Stimulated activated CD4-positive, alpha-beta T cell treated with anti-CD3 and anti-CD28 coated beads, Interleukin-1b, Interleukin-23, amount 100 ng/mL, for 1 hour (primary cell): ENCODE measurements around the gene SCAF11.
"Not testable (repeated sequence)": the region's sequence is repeated elsewhere in the genome, so short reads cannot be mapped to it uniquely, and the experiment has no call there.

Experiments
- DNase-seq, 2 donors: peaks; one replicate each; pipeline ENCODE4 v3.0.0-alpha.2; 2020; ENCODE audit warnings: low read depth in 2 of 2

The SCAF11 gene

DNA sequence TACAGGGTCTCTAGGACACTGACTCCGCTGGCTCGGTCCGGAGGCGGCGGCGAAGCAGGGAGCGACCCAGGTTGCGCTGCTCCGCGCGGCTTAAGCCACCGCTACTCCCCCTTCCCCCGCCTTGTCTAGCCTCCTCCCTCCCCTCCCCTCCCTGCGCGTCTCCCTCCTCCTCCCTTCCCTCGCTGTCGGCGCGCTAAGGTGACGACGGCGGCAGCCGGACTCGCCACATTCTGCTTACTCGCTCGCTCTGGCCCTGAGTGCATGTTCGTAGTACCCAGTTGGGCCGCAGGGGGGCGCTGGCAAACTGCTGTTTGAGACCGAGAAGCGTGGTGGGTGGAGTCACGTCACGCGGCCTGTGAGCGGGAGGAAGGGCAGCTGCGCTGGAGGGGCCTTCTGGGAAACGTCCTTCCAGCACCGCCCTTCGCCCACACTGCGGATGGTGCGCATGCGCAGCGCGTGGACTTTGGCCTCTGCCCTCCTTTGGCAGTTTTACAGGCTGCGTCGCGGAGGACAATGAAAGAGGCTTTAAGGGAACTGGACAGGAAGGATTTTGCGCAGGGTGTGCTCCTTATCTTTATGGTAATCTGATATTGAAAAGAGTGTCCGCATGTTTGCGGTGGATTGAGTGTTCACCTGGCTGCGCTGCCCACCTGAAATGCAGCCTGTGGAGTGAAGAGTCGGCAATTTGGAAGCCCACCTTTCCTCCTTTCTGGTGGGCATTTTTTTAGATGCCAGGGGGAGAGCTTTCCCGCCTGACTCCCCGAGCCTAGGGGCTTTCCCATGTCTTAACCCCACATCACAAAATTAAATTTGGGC, at the start of gene SCAF11:
Gene SCAF11 (minus strand): TSS at position 107 of the 816 bp plus-strand sequence. CDS start 26,407 bp downstream, outside the sequence.
- peak; percentile 100 for DNase-seq

- DNase-seq = not testable (repeated sequence)
Measured at GRCh38 chr12:46037066-46037465, 46.7 kb upstream of the SCAF11 start.

DNA sequence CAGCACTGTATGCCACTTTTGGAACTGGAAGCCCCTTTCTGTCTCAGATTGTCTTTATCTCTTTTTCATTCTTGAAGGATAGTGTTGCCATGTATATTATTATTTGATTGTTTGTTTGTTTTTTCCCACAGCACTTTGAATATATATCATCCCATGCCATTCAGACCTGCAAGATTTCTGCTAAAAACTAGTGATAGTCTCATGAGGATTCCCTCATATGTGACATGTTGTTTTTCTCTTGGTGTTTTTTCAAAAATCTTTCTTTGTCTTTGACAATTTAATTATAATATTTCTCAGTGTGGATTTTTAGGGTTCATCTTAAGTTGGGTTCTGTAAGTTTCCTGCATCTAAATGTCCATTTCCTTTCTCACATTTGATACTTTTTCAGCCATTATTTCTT, 36.8 kb upstream of the SCAF11 start:
- DNase-seq = no peak

DNA sequence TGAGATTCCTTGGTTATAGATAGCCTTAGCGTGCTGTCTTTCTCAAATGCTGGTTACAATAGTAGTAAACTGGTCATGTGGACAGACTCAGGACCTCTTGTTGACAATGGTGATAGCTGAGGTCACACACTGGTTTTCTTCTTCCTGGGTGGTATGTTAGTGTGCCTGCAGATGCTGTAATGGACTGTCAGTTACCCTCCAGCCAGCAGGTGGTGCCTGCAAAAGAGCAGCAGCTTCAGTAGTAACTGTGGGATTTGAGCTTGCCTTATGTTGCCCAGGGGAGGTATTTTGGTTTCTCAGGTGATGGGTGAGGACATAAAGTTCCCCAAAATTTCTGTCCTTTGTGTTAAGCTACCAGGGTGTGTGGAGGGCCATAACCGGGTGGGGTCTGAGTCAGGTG, 33.7 kb upstream of the SCAF11 start:
- DNase-seq = no peak

- DNase-seq = no peak
Measured at GRCh38 chr12:46020768-46021167, 30.4 kb upstream of the SCAF11 start.

GRCh38 chr12:46018712-46019111, 28.3 kb upstream of the SCAF11 start:
- not testable (repeated sequence) for DNase-seq

- DNase-seq = not testable (repeated sequence)
Measured at GRCh38 chr12:46017866-46018375, 27.5 kb upstream of the SCAF11 start.

DNA sequence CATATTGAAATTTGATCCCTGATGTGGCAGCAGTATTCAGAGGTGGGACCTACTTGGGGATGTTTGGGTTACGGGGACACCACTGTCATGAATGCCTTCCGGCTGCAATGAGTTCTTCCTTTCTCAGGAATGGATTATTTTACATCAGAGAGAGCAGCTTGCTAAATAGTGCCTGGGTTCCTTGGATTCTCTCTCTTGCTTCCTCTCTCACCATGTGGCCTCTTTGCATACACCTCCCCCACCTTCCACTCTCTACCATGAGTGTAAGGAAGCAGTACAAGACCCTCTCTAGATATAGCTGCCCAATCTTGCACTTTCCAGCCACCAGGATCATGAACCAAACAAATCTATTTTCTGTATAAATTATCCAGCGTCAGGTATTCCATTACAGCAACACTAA, 15.4 kb upstream of the SCAF11 start:
- DNase-seq = no peak

DNA sequence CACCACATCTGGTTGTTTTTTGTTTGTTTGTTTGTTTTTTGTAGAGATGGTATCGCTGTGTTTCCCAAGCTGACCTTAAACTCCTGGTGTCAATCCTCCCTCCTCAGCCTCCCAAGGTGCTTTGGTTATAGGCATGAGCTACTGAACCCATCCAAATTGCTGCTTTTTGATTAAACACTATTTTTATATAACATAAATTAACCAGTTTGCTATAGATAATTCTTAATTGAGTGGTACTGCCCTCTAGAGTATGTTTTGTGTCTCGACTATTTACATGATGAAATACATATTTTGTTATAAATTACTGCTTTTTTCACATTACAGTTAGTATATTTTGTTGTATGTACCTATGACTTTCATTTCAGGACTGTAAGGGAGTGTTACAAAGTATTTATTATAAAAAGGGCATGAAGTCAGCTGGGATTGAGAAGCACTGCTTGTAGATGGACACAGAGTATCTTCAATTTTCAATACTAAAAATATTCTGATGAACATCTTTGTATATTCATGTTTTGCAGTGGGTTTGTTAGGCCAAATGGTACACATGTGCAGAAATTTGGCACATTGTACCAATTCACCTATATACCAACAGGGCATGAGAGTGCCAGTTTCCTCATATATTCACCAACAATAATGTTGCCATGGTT, 14.9 kb upstream of the SCAF11 start:
- DNase-seq = no peak

DNA sequence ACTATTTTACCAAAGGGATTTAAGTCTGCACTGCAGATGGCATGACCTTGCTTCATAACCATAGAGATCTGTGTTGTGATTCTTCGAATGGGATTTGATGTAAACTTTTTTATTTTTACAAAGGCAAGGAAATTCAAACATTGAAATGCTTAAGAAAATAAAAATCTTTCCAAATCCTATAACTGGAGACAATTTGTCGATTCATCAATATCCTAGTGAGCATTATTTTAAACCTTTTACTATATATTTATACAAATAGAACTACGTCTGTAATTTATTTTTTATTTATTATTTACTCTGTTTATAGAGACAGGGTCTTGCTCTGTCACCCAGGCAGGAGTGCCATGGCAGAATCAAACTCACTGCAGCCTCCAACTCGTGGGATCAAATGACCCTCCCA, 14.3 kb upstream of the SCAF11 start:
- DNase-seq = no peak

DNA sequence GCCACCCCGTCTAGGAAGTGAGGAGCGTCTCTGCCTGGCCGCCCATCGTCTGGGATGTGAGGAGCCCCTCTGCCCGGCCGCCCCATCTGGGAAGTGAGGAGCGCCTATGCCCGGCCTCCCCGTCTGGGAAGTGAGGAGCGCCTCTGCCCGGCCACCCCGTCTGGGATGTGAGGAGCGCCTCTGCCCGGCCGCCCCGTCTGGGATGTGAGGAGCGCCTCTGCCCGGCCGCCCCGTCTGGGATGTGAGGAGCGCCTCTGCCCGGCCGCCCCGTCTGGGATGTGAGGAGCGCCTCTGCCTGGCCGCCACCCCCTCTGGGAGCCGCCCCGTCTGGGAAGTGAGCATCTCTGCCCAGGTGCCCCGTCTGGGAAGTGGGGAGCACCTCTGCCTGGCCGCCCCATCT, 9.7 kb upstream of the SCAF11 start:
- not testable (repeated sequence) for DNase-seq

- no peak for DNase-seq
Measured at GRCh38 chr12:45994736-45995135, 4.4 kb upstream of the SCAF11 start.

DNA sequence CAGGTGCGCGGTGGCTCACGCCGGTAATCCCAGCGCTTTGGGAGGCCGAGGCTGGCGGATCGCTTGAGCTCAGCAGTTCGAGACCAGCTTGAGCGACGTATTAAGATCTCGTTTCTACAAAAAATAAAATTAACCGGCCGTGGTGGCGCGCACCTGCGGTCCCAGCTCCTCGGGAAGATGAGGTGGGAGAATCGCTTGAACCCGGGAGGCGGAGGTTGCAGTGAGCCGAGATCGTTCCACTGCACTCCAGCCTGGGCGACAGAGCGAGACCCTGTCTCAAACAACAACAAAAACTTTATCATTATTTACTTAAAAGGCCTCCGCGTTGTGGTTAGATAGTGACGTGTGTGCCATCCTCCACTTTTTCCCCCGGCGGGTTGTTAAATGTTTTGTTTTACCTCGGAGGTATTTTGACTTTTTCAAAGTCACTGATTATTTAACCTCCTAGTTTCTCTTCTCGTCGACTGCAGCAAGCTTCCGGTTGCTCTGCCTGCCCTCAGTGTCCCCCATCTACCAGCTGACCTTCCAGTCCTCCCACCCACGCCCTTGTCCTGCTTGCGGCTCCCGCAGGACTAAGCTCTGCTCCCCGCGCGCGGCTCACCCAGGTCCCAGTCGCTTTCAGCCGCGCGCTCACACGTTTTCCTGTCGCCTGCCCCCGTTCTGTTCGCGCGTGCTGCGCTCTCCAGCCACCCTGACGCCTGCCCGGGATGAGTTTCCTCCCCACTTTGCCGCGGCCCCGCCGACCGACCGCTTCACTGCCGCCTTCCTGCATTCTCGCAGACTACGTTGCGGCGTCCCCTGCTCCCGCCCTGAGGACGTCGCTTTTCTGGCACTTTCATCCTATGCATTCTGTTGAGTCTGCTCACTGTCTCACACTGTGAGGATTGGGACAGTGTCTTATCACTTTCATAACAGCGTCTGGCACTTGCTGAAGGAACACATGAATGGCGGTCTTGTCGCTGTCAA, 1.2 kb upstream of the SCAF11 start:
- peak; percentile 26 to 34 for DNase-seq

DNA sequence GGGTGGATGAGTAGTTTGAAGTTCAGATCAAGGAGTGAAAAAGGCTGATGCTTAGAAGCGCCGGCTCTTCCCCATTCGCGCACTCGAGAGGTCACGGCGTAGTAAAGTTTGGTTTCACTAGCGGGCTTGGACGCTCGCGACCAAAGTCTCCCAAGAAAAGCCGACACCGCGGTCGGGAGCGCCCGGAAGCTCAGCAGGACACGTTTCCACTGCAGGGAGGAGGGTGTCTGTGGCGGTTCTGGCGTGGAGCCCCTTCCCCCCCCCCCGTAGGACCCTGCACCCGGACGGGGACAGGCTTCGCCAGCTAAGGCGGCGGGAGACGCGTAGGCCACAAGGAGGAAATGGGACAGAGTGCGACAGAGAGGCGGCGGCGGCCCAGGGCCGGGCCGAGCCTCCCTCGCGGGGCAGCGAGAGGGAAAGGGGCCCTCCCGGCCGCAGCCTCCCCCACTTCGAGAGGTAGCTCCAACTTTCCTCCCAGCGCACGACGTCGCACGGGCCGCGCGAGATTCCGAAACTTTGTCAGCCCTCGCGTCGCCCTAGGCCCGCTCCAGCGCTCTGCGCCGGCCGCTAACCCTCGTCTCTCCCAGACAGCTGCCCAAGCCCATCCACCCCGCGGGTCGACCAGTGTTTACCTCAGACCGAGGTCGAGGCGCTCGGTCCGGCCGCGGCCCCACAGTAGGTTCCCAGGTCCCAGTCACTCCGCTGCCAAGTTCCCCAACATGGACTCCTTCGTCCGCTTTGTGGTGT, 480 bp downstream of the SCAF11 start:
- DNase-seq = peak in 1 of 2 donors; percentile 30

- DNase-seq = no peak
Measured at GRCh38 chr12:45989287-45989686, 1.1 kb downstream of the SCAF11 start.

DNA sequence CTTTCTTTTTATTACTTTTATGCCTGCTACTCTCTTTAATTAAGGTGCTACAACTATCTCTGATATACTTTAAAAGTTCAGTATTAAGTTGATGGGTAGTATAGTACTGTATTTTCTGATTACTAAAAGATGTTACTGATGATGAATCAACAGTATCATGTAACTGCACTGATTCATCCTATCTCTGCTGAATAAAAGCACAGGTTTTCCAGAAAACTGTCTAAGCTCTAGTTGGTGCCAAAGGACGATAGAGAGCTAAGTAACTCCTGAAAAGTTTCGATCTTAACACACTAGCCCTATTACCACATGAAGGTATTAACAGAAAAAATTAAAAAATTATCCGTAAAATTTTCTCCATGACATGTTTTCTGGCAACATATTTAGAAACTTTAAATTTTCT, 2.1 kb downstream of the SCAF11 start:
- DNase-seq = no peak

DNA sequence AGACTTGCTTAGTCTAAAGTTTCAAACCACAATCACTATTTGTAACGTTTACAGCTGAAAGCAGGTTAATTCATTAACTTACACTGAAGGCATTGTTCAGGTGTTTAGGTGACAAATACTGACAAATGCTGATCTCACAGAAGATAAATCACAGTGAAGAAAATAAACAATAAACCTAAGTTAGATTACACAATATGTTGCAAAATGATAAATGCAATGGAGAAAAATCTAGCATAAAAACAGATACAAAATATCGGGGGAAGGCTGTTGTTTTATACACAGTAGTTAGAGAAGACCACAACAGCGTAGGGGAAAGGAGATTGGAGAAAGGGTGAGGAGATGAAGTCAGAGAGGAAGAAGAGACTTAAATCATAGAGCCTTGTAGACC, 3.0 kb downstream of the SCAF11 start:
- DNase-seq = no peak

DNA sequence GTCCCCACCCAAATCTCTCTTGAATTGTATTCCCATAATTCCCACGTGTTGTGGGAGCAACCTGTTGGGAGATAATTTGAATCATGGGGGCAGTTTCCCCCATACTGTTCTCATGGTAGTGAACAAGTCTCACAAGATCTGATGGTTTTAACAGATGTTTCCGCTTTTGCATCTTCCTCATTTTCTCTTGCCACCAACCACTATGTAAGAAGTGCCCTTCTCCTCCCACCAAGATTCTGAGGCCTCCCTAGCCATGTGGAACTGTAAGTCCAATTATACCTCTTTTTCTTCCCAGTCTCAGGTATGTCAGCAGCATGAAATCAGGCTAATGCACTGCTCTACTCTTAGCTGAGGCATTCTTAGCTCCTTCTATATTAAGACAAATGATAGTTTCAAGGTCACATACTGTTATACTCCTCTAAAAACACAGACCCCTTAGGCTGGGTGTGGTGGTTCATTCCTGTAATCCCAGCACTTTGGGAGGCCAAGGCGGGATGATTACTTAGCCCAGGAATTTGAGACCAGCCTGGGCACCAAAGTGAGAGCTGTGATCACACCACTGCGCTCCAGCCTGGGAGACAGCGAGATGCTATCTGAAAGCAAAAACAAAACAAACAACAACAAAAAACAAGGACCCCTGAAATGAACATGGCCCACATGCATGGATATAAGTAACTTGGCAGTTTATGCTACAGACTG, 3.6 kb downstream of the SCAF11 start:
- DNase-seq = no peak

- DNase-seq = no peak
Measured at GRCh38 chr12:45981075-45981837, 9.1 kb downstream of the SCAF11 start.

- no peak for DNase-seq
Measured at GRCh38 chr12:45980540-45980939, 9.8 kb downstream of the SCAF11 start.
